Astrocyte (in vitro differentiated cells and primary cell): ENCODE measurements around the gene NRG3.

ENCODE experiments used
- CTCF ChIP-seq: IDR thresholded peaks from 2 replicates; pipeline ENCODE4 v1.5.1; 2011; ENCODE audit warnings: low read depth, mild to moderate bottlenecking, inconsistent platforms, low read length, moderate library complexity; ENCODE audit not compliant: insufficient read depth
- EZH2 ChIP-seq: IDR thresholded peaks from 2 replicates; pipeline ENCODE4 v1.6.1; 2012; ENCODE audit warnings: mild to moderate bottlenecking, low read length, inconsistent platforms; ENCODE audit not compliant: insufficient read depth

DNA sequence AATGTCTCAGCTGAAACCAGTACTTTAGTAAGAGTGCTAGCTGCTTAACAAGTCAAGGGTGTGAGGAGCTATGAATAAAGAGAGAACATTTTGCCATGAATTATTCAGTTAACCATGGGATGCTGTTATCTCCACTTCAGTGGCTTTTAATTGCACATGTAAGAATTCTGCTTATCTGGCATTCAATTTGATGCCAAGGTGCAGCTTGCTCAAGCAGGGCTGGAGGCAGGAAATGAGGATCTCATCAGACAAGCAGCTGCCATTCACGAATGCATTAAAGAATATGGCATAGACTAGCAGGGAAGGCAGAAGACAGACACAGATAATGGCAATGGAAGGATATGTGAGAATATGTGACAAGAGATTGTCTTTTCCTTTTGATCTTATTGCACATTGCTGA, 697.8 kb downstream of the NRG3 start:
- TF ChIP-seq EZH2 (no peak), CTCF (no peak)
